Measurements from ENCODE around the gene MAP1LC3B2. TPM values are rescaled to one million over a fixed set of nuclear protein-coding genes. Genes with fewer than 3 reads are reported as not detected.
A peak's percentile ranks its signal among the peaks of the same experiment; 100 is the strongest.

Gene MAP1LC3B2
- total and polyA plus RNA-seq, 2 of the 13 experiments (the other 11 are each of a cell fraction or from before 2014, with no cell fraction given) = 0.60 to 2.2 TPM

DNA sequence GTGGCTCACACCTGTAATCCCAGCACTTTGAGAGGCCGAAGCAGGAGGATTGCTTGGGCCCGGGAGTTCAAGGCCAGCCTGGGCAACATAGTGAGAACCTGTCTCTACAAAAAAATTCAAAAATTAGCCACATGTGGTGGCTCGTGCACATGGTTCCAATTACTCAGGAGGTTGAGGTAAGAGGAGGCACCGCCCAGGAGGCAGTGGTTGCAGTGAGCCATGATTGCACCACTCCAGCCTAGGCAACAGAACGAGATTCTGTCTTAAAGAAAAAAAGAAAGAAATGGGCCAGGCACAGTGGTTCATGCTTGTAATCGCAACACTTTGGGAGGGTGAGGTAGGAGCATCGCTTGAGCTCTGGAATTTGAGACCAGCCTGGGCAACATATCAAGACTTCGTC lies 33.5 kb downstream of the MAP1LC3B2 start:
- no peak for DNase-seq (ENCODE audit: low spot score)
- intact Hi-C loops (cut with micrococcal nuclease; ENCODE audit: unreplicated experiment) (no loop called here), in situ Hi-C loops (cut with HindIII; ENCODE audit: extremely low pct_ligation_motif_present, low pct_unique_long_range_greater_than_20kb) (loop anchor here (10.0 kb wide), 1 partner anchor 598 kb away; no protein-coding TSS in a partner anchor)
- TF ChIP-seq FOXJ3 (CRISPR knock-in tag; IDR thresholded peaks at IDR 0.05; ENCODE audit: borderline replicate concordance) (no peak), ZNF121 (CRISPR knock-in tag; IDR thresholded peaks at IDR 0.05) (peak; percentile 6; the same call in 1 of the 2 replicates), SP1 (IDR thresholded peaks at IDR 0.05) (no peak), SP1 (CRISPR knock-in tag; IDR thresholded peaks at IDR 0.05) (no peak), HMG20B (CRISPR knock-in tag; conservative IDR thresholded peaks at IDR 0.05) (no peak)
- TF ChIP-seq, protein P1, sequence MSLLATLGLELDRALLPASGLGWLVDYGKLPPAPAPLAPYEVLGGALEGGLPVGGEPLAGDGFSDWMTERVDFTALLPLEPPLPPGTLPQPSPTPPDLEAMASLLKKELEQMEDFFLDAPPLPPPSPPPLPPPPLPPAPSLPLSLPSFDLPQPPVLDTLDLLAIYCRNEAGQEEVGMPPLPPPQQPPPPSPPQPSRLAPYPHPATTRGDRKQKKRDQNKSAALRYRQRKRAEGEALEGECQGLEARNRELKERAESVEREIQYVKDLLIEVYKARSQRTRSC (CRISPR knock-in tag; IDR thresholded peaks at IDR 0.05; ENCODE audit: low read depth) = no peak
- TF ChIP-seq, protein P2, sequence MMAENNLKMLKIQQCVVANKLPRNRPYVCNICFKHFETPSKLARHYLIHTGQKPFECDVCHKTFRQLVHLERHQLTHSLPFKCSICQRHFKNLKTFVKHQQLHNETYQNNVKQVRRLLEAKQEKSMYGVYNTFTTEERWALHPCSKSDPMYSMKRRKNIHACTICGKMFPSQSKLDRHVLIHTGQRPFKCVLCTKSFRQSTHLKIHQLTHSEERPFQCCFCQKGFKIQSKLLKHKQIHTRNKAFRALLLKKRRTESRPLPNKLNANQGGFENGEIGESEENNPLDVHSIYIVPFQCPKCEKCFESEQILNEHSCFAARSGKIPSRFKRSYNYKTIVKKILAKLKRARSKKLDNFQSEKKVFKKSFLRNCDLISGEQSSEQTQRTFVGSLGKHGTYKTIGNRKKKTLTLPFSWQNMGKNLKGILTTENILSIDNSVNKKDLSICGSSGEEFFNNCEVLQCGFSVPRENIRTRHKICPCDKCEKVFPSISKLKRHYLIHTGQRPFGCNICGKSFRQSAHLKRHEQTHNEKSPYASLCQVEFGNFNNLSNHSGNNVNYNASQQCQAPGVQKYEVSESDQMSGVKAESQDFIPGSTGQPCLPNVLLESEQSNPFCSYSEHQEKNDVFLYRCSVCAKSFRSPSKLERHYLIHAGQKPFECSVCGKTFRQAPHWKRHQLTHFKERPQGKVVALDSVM (CRISPR knock-in tag; IDR thresholded peaks at IDR 0.05) = peak; percentile 61; the same call in 1 of the 2 replicates
- ChIA-PET CTCF (ENCODE audit: low intra/inter-chr PET ratio, low total read pairs) (no interaction called here), POLR2A (no interaction called here)
- Histone ChIP-seq H3K9me3 (ENCODE audit: low read length) (no peaks in the 10 kb centered on the region), H3K27me3 (ENCODE audit: control insufficient read depth in 1 of 2, insufficient read depth in 2 of 2, low read length in 2 of 2) (no peaks in the 10 kb centered on the region), H2AFZ (ENCODE audit: low read length) (no peak overlapping the region), H3K27ac (ENCODE audit: extremely low read length, insufficient read depth, low read length) (no peak overlapping the region), H3K79me2 (ENCODE audit: insufficient read depth, low read length) (no peaks in the 10 kb centered on the region), H4K20me1 (ENCODE audit: insufficient read depth, low read length) (no peaks in the 10 kb centered on the region), H3K4me3 (replicated peaks in 1 of 3; ENCODE audit: insufficient read depth in 1 of 3, low read depth in 2 of 3, low read length in 3 of 3) (no peak overlapping the region), H3K9ac (ENCODE audit: insufficient read depth, low read depth, low read length) (no peak overlapping the region), H3K4me1 (ENCODE audit: insufficient read depth, low read length) (peaks cover 19% of the 10 kb centered on the region), H3K36me3 (replicated peaks in 1 of 2; ENCODE audit: control insufficient read depth in 1 of 2, insufficient read depth in 2 of 2, low read length in 2 of 2) (no peaks in the 10 kb centered on the region), H3K4me2 (ENCODE audit: low read depth, low read length) (peak overlapping the region; percentile 36)
- 35% methylated on average over 8 of the region's 8 CpGs for WGBS (ENCODE audit: low lambda C conversion rate)
- BruUV-seq (replicated peaks) = no TSS peak
- no peak for FAIRE-seq
- ATAC-seq = no peak; the same call in 2 of the 3 replicates
